CD1c-positive myeloid dendritic cell (primary cell): Measurements from ENCODE around the gene HTR3E.
"Not testable (repeated sequence)": the region's sequence is repeated elsewhere in the genome, so short reads cannot be mapped to it uniquely, and the experiment has no call there.

Experiments
- DNase-seq: peaks from one replicate; pipeline ENCODE4 v3.0.0-alpha.2; 2016; ENCODE audit errors: extremely low spot score

HTR3E gene

GRCh38 chr3:184116017-184116416 is 19.2 kb downstream of the HTR3E start:
- DNase-seq: no peak

GRCh38 chr3:184117636-184118035 is 20.8 kb downstream of the HTR3E start:
- DNase-seq: no peak

- DNase-seq: not testable (repeated sequence)
Measured at GRCh38 chr3:184121031-184121430, 24.2 kb downstream of the HTR3E start.

- no peak for DNase-seq
Measured at GRCh38 chr3:184126006-184126405, 29.1 kb downstream of the HTR3E start.

- peak; percentile 8 for DNase-seq
Measured at GRCh38 chr3:184129012-184129411, 32.1 kb downstream of the HTR3E start.

- DNase-seq: no peak
Measured at GRCh38 chr3:184132945-184133344, 36.1 kb downstream of the HTR3E start.

- DNase-seq: peak; percentile 83
Measured at GRCh38 chr3:184133840-184134745, 37.2 kb downstream of the HTR3E start.

- DNase-seq: no peak
Measured at GRCh38 chr3:184134746-184135148, 37.9 kb downstream of the HTR3E start.

- peak; percentile 94 for DNase-seq
Measured at GRCh38 chr3:184135149-184135910, 38.5 kb downstream of the HTR3E start, which contains the start of gene EIF2B5. Gene EIF2B5, plus strand, starts transcription at chr3:184135358. Its CDS starts 28 bp downstream, at chr3:184135386.

GRCh38 chr3:184135911-184136260 is 39.0 kb downstream of the HTR3E start:
- DNase-seq: no peak

GRCh38 chr3:184140436-184140835 is 43.6 kb downstream of the HTR3E start:
- DNase-seq: no peak

GRCh38 chr3:184142199-184142598 is 45.3 kb downstream of the HTR3E start:
- DNase-seq: no peak

- no peak for DNase-seq
Measured at GRCh38 chr3:184143327-184143726, 46.5 kb downstream of the HTR3E start.

GRCh38 chr3:184144505-184144904 is 47.6 kb downstream of the HTR3E start:
- no peak for DNase-seq

- DNase-seq: peak; percentile 17
Measured at GRCh38 chr3:184145111-184145524, 48.3 kb downstream of the HTR3E start.

- no peak for DNase-seq
Measured at GRCh38 chr3:184145751-184146270, 48.9 kb downstream of the HTR3E start.

GRCh38 chr3:184148076-184148475 is 51.2 kb downstream of the HTR3E start:
- peak; percentile 10 for DNase-seq

- DNase-seq: no peak
Measured at GRCh38 chr3:184149123-184149522, 52.3 kb downstream of the HTR3E start.

- DNase-seq: not testable (repeated sequence)
Measured at GRCh38 chr3:184149770-184150169, 52.9 kb downstream of the HTR3E start.

GRCh38 chr3:184154885-184155643 is 58.2 kb downstream of the HTR3E start, which contains the start of gene DVL3:
Gene DVL3, plus strand, starts transcription at chr3:184155377. Its CDS starts 259 bp downstream, at chr3:184155636.
- peak; percentile 76 for DNase-seq

GRCh38 chr3:184155644-184156521 is 59.0 kb downstream of the HTR3E start:
- peak; percentile 33 for DNase-seq
